Measurements from ENCODE around the gene CNRIP1. TPM values are rescaled to one million over a fixed set of nuclear protein-coding genes. Genes with fewer than 3 reads are reported as not detected.
"Not testable (repeated sequence)": the region's sequence is repeated elsewhere in the genome, so short reads cannot be mapped to it uniquely, and the experiment has no call there.

Gene CNRIP1
- total and polyA plus RNA-seq, 2 of the 4 experiments (the other 2 are of a cell fraction), result 23.3 to 32.7 TPM

GRCh38 chr2:68303902-68304272 lies 15.9 kb downstream of the CNRIP1 start:
- H4K8ac ChIP-seq (ENCODE audit: low read depth in 2 of 2, low read length in 2 of 2); H3K56ac ChIP-seq (ENCODE audit: extremely low read depth, insufficient read depth, low read length); H3K4me3 ChIP-seq (ENCODE audit: insufficient read depth, low read depth, low read length); H3K4me1 ChIP-seq (ENCODE audit: control insufficient read depth, insufficient read depth, low read length); H3K4me2 ChIP-seq (ENCODE audit: low read depth, low read length); H2BK5ac ChIP-seq (ENCODE audit: low read depth, low read length, poor library complexity, severe bottlenecking); in situ Hi-C loops (cut with MboI; ENCODE audit: low sequenced_read_pairs); H3K27ac ChIP-seq (ENCODE audit: insufficient read depth, low read length); BruUV-seq (replicated peaks); H3K36me3 ChIP-seq (ENCODE audit: control insufficient read depth, insufficient read depth, low read length); H4K5ac ChIP-seq (ENCODE audit: low read depth, low read length); H3K14ac ChIP-seq (replicated peaks; ENCODE audit: low read depth, low read length); H4K20me1 ChIP-seq (ENCODE audit: insufficient read depth, low read length); DNase-seq; H3K23ac ChIP-seq (ENCODE audit: low read depth, low read length); H2AK9ac ChIP-seq (replicated peaks; ENCODE audit: low read depth, low read length, poor library complexity); H2AK5ac ChIP-seq (ENCODE audit: low read depth, low read length); dilution Hi-C loops (cut with HindIII; ENCODE audit: low sequenced_read_pairs, unreplicated experiment); H3K27me3 ChIP-seq (ENCODE audit: control insufficient read depth, insufficient read depth, low read length); H3K9me3 ChIP-seq (ENCODE audit: control insufficient read depth, insufficient read depth, low read length); H2BK20ac ChIP-seq (ENCODE audit: low read depth, low read length); ATAC-seq (ENCODE audit: low read depth); POLR2A ChIA-PET (ENCODE audit: unreplicated experiment); H3K9me1 ChIP-seq (ENCODE audit: insufficient read depth, low read length); H4K91ac ChIP-seq (ENCODE audit: insufficient read depth, low read depth, low read length); H3K4ac ChIP-seq (ENCODE audit: low read depth, low read length); H2BK120ac ChIP-seq (ENCODE audit: low read depth, low read length); intact Hi-C loops (cut with micrococcal nuclease); H3K18ac ChIP-seq (ENCODE audit: low read depth, low read length); H2BK15ac ChIP-seq (ENCODE audit: low read depth, low read length); H2AFZ ChIP-seq (replicated peaks; ENCODE audit: low read length, poor library complexity); H3K9ac ChIP-seq (ENCODE audit: low read depth, low read length): not testable (repeated sequence)
- CTCF ChIA-PET, result interaction anchor here (0.6 kb wide), 1 partner anchor 30 kb away, joined by 3 read pairs; no protein-coding TSS in a partner anchor
- peaks cover 4 to 16% of the 10 kb centered on the region in 2 experiments; a peak in 3 of 4 replicates for H3K79me1 ChIP-seq (ENCODE audit: low read depth in 1 of 2, low read length in 2 of 2)
- WGBS, 2 experiments (ENCODE audit: extremely low coverage in 2 of 2, insufficient read length in 1 of 2), result no CpG with 5 or more reads among the region's 1 CpG
